NCI-H226 (cell line): Measurements from ENCODE around the gene SCN4B.

ENCODE experiments used
- DNase-seq: peaks from one replicate; pipeline ENCODE4 v3.0.0-alpha.2; 2015

The SCN4B gene

DNA sequence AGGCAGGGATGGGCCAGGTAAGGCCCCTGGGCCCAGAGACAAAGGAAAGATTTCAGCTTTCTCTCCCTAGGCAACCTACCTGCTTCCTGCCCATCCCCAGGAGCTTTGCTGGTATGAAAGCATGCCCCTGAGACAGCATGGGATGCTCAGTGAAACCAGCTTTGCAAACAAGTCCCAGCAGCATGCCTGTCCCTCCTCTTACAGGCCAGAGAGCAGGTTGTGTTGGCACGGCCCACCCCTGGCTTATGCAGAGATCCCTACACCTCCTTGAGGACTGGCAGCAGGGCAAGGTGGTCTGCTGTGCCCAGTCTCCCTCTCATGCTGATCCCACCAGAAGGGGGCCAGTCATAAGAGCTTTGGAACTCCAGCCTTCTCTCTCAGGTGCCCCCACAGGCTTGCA, 3.1 kb downstream of the SCN4B start:
- no peak for DNase-seq

DNA sequence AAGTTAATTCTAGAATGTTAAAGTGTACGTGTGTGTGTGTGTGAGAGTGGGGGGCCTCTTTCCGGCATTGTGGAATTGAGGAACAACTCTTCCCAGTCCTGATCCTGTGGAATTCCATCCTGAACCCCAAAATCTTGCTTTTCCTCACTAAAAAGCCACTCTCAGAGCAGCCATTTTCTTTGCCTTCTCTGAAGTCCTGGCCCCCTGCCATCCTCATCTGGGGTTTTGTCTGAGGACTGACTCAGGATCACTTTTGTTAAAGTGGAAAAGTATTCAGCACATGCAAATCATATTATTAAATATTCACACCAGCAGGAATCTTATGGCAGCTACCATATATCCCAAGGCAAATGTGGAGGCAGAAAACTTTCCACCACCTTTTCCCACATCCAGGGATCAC, 3.8 kb downstream of the SCN4B start:
- DNase-seq, result no peak

DNA sequence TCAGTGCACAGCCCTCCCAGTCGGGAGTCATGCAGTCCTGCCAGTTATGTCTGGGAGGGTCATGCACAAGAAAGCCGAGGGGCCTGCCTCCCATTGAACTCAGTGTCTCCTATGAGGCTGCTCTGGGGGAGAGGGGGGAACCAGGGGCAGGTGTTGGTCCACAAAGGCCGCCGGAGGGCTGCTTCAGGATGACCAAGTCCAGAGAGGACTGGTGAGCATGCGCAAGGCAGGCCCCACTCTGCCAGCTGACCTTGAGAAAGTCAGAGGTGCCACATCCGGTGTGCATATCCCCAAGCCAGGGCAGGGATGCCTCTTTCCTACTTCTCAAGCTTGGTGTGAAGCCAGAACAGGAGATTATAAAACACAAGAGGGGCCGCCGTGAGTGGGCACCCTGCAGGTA, 4.4 kb downstream of the SCN4B start:
- DNase-seq, result no peak

DNA sequence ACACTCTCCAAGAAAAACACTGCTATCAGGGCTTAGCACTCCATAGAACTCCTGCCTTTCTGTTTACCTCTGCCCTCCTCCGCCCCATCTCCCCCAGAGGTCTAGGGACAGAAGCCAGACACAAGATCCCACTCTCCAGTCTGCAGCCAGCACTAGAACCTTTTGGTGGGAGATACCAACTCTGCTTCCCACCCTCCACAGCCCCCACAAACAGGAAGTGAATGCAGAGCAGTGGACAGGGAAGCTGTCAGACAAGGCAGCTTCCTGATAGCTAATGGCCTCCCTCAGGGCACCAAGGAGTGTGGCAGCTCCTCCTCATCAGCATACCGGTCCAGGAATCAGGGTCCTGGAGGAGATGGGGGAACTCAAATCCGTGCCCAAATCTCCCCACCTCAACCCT, 5.1 kb downstream of the SCN4B start:
- no peak for DNase-seq

DNA sequence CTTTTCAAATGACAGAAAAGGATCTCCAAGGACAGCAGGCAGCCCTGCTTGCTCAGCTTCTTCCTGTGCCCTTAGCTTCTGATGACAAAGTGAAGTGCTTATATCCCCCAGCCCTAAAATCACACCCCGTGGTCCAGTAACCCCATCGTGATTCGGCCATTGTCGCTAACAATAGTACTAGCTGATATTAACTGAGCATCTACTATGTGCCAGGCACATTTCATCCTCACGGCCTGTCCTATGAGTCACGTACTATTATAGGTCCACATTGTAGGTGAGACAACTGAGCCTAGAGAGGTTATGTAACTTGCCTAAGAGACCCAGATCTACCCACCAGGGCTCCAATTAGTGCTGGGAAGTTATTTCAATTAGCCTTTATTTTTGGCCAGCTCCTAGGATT, 6.1 kb downstream of the SCN4B start:
- no peak for DNase-seq

GRCh38 chr11:118145285-118146227, 7.1 kb downstream of the SCN4B start:
- DNase-seq, result peak; percentile 71

DNA sequence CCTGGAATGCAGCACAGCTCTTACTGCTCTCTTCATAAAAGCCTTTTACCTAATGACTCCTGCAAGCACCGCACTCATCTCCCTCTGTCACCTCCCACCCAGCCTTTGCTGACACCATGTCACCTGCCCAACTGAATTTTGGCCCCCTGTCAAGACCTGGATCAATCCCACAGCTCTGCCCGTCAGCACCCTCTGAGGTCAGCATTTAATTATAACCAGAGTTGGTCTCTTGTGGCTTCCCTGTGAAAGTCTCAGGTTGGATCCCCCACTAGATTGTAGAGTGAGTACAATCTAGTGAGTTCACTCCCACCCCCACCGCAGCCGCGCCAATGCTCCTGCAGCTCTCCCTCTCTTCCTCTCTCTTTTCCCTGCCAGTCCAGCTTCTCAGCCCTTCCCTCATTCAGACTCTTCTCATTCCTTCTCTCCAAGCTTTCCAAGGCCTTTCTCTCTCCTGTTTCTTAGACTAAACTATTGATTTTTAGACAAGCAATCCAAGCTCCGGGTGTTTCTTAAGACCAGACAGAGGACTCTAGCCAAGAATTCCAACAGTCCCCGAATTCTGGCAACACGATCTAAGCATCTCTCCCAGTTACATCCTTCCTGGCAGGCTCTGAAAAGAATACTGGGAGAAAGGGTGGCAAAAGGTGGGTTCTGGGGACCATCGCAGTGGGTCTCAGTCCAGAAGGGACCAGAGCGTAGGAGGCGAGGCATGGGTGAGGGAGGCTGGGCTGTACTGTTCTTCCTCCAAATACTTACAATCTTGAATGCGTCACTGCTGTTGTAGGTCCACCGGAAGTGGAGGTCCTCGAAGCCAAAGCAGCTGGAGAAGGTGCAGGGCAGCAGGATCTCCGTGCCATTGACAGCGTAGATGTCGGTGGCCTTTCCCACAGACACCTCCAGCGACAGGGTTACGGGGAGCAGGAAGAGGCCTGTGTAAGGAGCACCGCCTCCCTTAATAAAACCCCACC, 8.0 kb downstream of the SCN4B start:
- DNase-seq, result no peak

- no peak for DNase-seq
Observed at GRCh38 chr11:118143661-118144185, 8.9 kb downstream of the SCN4B start.

GRCh38 chr11:118142809-118143208, 9.8 kb downstream of the SCN4B start:
- DNase-seq, result no peak

- peak; percentile 77 for DNase-seq
Observed at GRCh38 chr11:118142081-118142480, 10.5 kb downstream of the SCN4B start.

GRCh38 chr11:118139578-118139977, 13.0 kb downstream of the SCN4B start:
- peak; percentile 17 for DNase-seq

- DNase-seq, result no peak
Observed at GRCh38 chr11:118138839-118139420, 13.7 kb downstream of the SCN4B start.

GRCh38 chr11:118136801-118137200, 15.8 kb downstream of the SCN4B start:
- DNase-seq, result no peak

- no peak for DNase-seq
Observed at GRCh38 chr11:118136341-118136740, 16.3 kb downstream of the SCN4B start.

DNA sequence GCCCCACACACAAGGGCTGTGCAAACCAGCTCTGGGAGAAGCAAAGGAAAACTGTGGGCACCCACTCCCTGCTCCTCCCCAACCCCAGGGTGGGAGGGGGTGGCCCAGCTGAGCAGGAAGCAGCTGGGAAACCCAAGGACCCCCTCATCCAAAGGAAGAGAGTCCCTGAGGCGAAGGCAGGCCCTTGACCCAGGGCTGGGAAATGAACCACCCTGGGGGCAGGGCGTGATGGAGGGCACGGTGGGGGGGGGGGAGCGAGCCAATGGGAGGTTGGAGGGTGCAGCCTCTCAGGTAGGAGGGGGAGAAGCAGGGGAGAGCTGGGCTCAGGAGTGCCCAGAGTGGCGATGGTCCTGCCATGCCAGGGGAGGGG, 16.8 kb downstream of the SCN4B start:
- no peak for DNase-seq

- no peak for DNase-seq
Observed at GRCh38 chr11:118135051-118135795, 17.4 kb downstream of the SCN4B start.

- DNase-seq, result no peak
Observed at GRCh38 chr11:118133816-118134215, 18.8 kb downstream of the SCN4B start.

GRCh38 chr11:118132385-118133151, 20.1 kb downstream of the SCN4B start:
- DNase-seq, result no peak

GRCh38 chr11:118129471-118130172, 23.0 kb downstream of the SCN4B start:
- no peak for DNase-seq

- DNase-seq, result no peak
Observed at GRCh38 chr11:118128721-118129470, 23.7 kb downstream of the SCN4B start.
